MCF 10A (cell line): Measurements from ENCODE around the gene TTC21A. TPM values are rescaled to one million over a fixed set of nuclear protein-coding genes. Genes with fewer than 3 reads are reported as not detected.
A peak's percentile ranks its signal among the peaks of the same experiment; 100 is the strongest.

Experiments
- BruUV-seq: library from RNA; stranded (reverse); fragments of 400-500 nt; replicated peaks from 2 replicates; lab custom pipeline; 2021; lab: Mats Ljungman, UMichigan
- CTCF ChIA-PET: fragments of 300-600 bp; sonication (Branson Sonifier 250); formaldehyde crosslinking; extraction: SDS; loops from one replicate; lab custom pipeline; 2021; ENCODE audit warnings: antibody characterized with exemption, inconsistent platforms; lab: Yijun Ruan, JAX
- POLR2A ChIA-PET: fragments of 300-600, 350-650 bp; sonication (Branson Sonifier 250); formaldehyde crosslinking; extraction: SDS; loops from one replicate; lab custom pipeline; 2020; ENCODE audit warnings: antibody characterized with exemption, inconsistent platforms; lab: Yijun Ruan, JAX
- DNase-seq: peaks from one replicate; pipeline ENCODE4 v3.0.0-alpha.2; 2018; ENCODE audit not compliant: unreplicated experiment
- H3K27ac Mint-ChIP-seq: one replicate; pipeline ENCODE4 v1.8.0; 2022; ENCODE audit warnings: mild to moderate bottlenecking, low read depth, mixed read lengths; ENCODE audit not compliant: unreplicated experiment
- H3K27me3 Mint-ChIP-seq: one replicate; pipeline ENCODE4 v1.8.0; 2022; ENCODE audit warnings: mixed read lengths; ENCODE audit not compliant: insufficient read depth, unreplicated experiment
- H3K36me3 Mint-ChIP-seq: one replicate; pipeline ENCODE4 v1.8.0; 2022; ENCODE audit warnings: mild to moderate bottlenecking, moderate library complexity, mixed read lengths; ENCODE audit not compliant: insufficient read depth, unreplicated experiment
- H3K4me1 Mint-ChIP-seq: one replicate; pipeline ENCODE4 v1.8.0; 2022; ENCODE audit warnings: mixed read lengths; ENCODE audit not compliant: insufficient read depth, unreplicated experiment
- H3K4me3 Mint-ChIP-seq: one replicate; pipeline ENCODE4 v1.8.0; 2022; ENCODE audit warnings: mild to moderate bottlenecking, moderate library complexity, mixed read lengths; ENCODE audit not compliant: unreplicated experiment
- H3K9me3 Mint-ChIP-seq: one replicate; pipeline ENCODE4 v1.8.0; 2022; ENCODE audit warnings: mixed read lengths; ENCODE audit not compliant: unreplicated experiment
- intact Hi-C: fragments of 100-400 bp; cut with micrococcal nuclease; formaldehyde crosslinking; loops from 2 replicates; pipeline ENCODE4 v1.14.1; 2022
- total RNA-seq: library from RNA; stranded (reverse); gene quantifications from 2 replicates; pipeline ENCODE4 v1.2.3, GENCODE V29; 2022
- TF ChIP-seq, protein P1 (sequence below): fragments of 200-600 bp; IDR thresholded peaks from one replicate; pipeline ENCODE4 v1.8.0; 2022; ENCODE audit warnings: antibody characterized with exemption, mild to moderate bottlenecking; ENCODE audit not compliant: unreplicated experiment

TTC21A gene
- total RNA-seq, 1 experiment from 2014 or later = 2.1 TPM

DNA sequence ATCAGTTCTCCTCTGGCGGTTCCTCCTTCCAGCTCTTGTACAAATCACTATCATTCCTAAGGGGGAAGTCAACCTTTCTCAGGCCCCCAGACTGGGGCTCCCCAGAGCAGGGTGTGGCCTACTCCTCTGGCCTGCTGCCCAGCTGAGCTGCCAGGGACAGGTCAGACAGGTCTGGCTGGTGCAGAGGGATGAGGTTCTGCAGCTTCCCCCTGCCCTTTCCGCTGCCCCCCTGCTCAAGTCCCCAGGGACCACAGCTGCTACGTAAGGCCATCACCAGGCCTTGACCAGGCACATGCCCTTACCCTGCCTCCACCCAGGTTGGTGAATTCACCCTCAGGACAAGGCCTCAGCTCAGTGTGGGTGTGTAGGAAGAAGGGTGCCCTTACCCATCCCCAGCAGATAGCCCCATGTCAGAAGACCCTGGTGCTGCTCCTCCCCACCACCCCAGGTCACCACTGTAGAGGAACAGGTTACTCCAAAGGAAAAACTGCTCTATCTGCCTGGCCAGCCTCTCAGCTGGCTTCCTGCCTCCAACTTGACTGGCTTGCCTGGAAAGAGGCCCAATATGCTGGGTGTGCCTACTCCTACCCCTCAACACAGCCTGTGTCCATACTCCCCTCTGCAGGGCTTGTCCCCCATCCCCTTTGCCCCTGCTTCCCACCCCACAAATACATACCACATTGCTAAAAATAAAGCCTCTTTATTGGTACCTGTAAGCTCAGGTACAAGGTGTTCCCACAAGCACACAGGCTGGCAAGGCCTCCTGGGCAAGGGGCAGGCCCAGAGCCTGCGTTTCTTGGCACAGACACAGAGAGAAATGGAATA is 33.9 kb downstream of the TTC21A start:
- Mint-ChIP-seq H3K27me3 (no peaks in the 10 kb centered on the region), H3K36me3 (peaks cover 41% of the 10 kb centered on the region), H3K4me3 (no peak overlapping the region), H3K9me3 (no peaks in the 10 kb centered on the region), H3K27ac (peak overlapping the region; percentile 59), H3K4me1 (peaks cover 22% of the 10 kb centered on the region)
- ChIA-PET CTCF (interaction anchor here (0.5 to 2.2 kb wide), 12 partner anchors 13 to 1887 kb away, joined by 3 to 9 read pairs (median 4); partner anchors contain the start of genes GORASP1 and TTC21A), POLR2A (interaction anchor here (0.6 to 2.0 kb wide), 10 partner anchors 8 to 231 kb away, joined by 3 to 8 read pairs (median 4); partner anchors contain the start of genes GORASP1 and TTC21A)
- no TSS peak for BruUV-seq
- TF ChIP-seq, protein P1, sequence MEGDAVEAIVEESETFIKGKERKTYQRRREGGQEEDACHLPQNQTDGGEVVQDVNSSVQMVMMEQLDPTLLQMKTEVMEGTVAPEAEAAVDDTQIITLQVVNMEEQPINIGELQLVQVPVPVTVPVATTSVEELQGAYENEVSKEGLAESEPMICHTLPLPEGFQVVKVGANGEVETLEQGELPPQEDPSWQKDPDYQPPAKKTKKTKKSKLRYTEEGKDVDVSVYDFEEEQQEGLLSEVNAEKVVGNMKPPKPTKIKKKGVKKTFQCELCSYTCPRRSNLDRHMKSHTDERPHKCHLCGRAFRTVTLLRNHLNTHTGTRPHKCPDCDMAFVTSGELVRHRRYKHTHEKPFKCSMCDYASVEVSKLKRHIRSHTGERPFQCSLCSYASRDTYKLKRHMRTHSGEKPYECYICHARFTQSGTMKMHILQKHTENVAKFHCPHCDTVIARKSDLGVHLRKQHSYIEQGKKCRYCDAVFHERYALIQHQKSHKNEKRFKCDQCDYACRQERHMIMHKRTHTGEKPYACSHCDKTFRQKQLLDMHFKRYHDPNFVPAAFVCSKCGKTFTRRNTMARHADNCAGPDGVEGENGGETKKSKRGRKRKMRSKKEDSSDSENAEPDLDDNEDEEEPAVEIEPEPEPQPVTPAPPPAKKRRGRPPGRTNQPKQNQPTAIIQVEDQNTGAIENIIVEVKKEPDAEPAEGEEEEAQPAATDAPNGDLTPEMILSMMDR = no peak
- peak; percentile 67 for DNase-seq
- intact Hi-C loops = no loop called here

GRCh38 chr3:39142067-39142466 is 34.6 kb downstream of the TTC21A start:
- CTCF ChIA-PET = interaction anchor here (0.7 to 2.2 kb wide), 7 partner anchors 14 to 692 kb away, joined by 3 to 9 read pairs (median 6); partner anchors contain the start of genes GORASP1 and TTC21A
- Mint-ChIP-seq H3K27ac (peak overlapping the region; percentile 59), H3K36me3 (peaks cover 47% of the 10 kb centered on the region), H3K9me3 (no peaks in the 10 kb centered on the region), H3K27me3 (no peaks in the 10 kb centered on the region), H3K4me1 (peaks cover 29% of the 10 kb centered on the region), H3K4me3 (no peak overlapping the region)
- TF ChIP-seq, protein P1 = no peak
- POLR2A ChIA-PET = interaction anchor here (1.0 to 2.0 kb wide), 7 partner anchors 9 to 146 kb away, joined by 3 to 8 read pairs (median 5); partner anchors contain the start of genes GORASP1 and TTC21A
- no peak for DNase-seq
- intact Hi-C loops = no loop called here
- BruUV-seq = no TSS peak

GRCh38 chr3:39143051-39143885 is 35.8 kb downstream of the TTC21A start:
- BruUV-seq = no TSS peak
- no peak overlapping the region for H3K27ac Mint-ChIP-seq
- DNase-seq = no peak
- ChIA-PET CTCF (interaction anchor here (0.6 to 1.6 kb wide), 5 partner anchors 9 to 145 kb away, joined by 3 to 6 read pairs (median 4); no protein-coding TSS in a partner anchor), POLR2A (interaction anchor here (2.1 kb wide), 1 partner anchor 35 kb away, joined by 5 read pairs; the partner anchor contains the start of genes GORASP1 and TTC21A)
- peaks cover 47% of the 10 kb centered on the region for H3K36me3 Mint-ChIP-seq
- H3K27me3 Mint-ChIP-seq = no peaks in the 10 kb centered on the region
- peaks cover 41% of the 10 kb centered on the region for H3K4me1 Mint-ChIP-seq
- no peaks in the 10 kb centered on the region for H3K9me3 Mint-ChIP-seq
- intact Hi-C loops = no loop called here
- H3K4me3 Mint-ChIP-seq = no peak overlapping the region
- TF ChIP-seq, protein P1 = no peak
